ENCODE measurements around the gene HDAC11.
"Not testable (repeated sequence)": the region's sequence is repeated elsewhere in the genome, so short reads cannot be mapped to it uniquely, and the experiment has no call there.

Gene HDAC11, protein sequence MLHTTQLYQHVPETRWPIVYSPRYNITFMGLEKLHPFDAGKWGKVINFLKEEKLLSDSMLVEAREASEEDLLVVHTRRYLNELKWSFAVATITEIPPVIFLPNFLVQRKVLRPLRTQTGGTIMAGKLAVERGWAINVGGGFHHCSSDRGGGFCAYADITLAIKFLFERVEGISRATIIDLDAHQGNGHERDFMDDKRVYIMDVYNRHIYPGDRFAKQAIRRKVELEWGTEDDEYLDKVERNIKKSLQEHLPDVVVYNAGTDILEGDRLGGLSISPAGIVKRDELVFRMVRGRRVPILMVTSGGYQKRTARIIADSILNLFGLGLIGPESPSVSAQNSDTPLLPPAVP

DNA sequence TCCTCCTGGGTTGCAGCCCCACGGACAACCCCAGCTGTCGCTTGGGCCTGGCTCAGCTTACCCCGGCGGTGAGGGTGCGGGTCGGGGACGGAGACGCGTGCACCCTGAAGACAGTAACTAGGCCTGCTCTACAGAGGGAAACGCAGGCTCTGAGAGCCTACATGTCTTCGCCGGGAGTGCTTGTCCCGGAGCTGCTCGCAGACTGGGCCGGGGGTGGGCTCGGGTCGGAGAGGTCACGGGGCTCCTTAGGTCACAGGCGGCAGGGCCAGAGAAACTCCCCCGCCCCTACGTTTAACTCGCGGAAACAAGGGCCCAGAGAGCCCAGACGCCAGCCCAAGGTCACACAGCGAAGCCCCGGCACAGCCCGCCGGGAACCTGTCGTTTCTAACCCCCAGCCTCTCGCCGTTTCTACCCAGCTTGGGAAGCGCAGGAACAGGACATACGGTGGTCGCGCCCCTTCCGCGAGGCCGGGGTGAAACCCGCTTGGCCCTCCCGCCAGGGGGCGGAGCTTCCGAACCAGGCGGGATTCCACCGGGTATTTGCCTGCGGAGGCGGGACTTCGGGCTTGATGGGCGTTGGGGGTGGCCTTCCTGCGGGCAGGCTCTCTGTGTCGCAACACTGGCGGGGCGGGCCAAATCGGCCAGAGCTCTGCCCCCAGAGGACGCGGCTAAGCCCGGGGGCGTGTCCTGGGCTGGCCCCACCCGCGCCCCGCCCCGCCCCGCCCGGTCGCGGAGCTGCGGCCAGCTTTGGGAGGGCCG is at the start of gene HDAC11:
HDAC11 (plus strand) TSS at position 725 of the 758 bp plus-strand sequence. CDS start 42 bp downstream, outside the sequence.
- H3K27ac Mint-ChIP-seq: peak within 1 kb of the TSS; percentile 86
- no peaks in the 10 kb centered on the region for H3K9me3 Mint-ChIP-seq
- H3K4me1 Mint-ChIP-seq: peaks cover 13% of the 10 kb centered on the region
- no peaks in the 10 kb centered on the region for H3K36me3 Mint-ChIP-seq
- peak within 1 kb of the TSS; percentile 90 for H3K4me3 Mint-ChIP-seq
- no peaks in the 10 kb centered on the region for H3K27me3 Mint-ChIP-seq

DNA sequence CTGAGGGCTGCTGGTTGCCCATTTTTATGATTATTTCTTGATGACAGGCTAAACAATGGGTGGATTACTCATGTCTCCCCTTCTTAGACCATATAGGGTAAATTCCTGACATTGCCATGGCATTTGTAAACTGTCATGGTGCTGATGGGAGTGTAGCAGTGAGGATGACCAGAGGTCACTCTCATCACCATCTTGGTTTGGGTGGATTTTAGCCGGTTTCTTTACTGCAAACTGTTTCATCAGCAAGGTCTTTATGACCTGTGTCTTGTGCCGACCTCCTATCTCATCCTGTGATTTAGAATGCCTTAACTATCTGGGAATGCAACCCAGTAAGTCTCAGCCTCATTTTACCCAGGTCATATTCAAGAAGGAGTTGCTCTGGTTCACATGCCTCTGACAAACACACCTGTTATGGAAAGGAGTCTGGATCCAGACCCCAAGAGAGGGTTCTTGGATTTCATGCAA is 49.7 kb upstream of the HDAC11 start:
- H3K27me3 Mint-ChIP-seq, H3K27ac Mint-ChIP-seq, H3K9me3 Mint-ChIP-seq, H3K4me3 Mint-ChIP-seq, H3K36me3 Mint-ChIP-seq: not testable (repeated sequence)
- peaks cover 24% of the 10 kb centered on the region for H3K4me1 Mint-ChIP-seq

DNA sequence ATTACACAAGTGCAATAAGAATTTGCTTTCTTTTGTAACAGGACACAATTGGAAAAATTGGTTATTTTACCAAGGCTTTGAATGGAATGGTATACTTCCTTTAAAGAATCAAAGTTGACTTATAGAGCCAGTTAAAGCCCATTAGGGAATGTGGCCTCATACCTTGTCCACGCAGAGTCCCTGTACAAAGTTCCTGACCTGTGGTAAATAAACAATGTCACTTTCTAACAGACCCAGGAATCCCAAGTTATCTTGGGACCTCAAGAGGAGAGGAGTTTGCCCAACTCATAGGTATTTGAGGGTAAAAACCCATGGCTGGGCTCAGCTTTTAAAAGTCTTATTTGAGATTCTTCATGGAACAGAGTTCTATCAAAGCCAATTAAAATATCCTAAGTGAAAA is 48.0 kb upstream of the HDAC11 start:
- Mint-ChIP-seq H3K9me3 (no peaks in the 10 kb centered on the region), H3K36me3 (no peaks in the 10 kb centered on the region), H3K27ac (no peak overlapping the region), H3K4me1 (peaks cover 17% of the 10 kb centered on the region), H3K4me3 (no peak overlapping the region), H3K27me3 (no peaks in the 10 kb centered on the region)

DNA sequence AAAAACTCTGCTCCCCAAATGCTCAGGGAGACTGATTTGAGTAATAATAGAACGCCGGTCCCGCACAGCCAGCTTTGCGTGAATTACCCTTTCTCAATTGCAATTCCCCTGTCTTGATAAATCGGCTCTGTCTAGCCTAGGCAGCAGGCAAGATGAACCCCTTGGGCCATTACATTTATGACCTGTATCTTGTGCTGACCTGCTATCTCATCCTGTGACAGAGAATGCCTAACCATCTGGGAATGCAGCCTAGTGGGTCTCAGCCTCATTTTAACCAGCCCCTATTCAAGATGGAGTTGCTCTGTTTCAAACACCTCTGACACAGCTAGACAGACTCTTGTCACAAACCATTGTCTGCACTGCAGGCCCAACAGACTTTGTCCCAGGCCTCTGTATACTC is 46.2 kb upstream of the HDAC11 start:
- H3K4me3 Mint-ChIP-seq: no peak overlapping the region
- H3K27me3 Mint-ChIP-seq: no peaks in the 10 kb centered on the region
- peaks cover 6% of the 10 kb centered on the region for H3K4me1 Mint-ChIP-seq
- H3K9me3 Mint-ChIP-seq: no peaks in the 10 kb centered on the region
- no peaks in the 10 kb centered on the region for H3K36me3 Mint-ChIP-seq
- no peak overlapping the region for H3K27ac Mint-ChIP-seq

DNA sequence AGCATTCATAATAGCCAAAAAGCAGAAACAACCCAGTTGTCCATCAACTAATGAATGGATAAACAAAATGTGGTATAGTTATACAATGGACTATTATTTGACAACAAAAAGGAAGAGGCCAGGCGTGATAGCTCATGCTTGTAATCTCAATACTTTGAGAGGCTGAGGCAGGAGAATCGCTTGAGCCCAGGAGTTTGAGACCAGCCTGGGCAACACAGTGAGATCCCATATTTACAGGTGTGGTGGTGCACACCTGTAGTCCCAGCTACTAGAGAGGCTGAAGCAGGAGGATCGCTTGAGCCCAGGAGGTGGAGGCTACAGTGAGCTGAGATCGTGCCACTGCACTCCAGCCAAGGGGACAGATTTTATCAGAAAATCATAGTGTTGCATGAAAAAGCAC is 43.9 kb upstream of the HDAC11 start:
- H3K9me3 Mint-ChIP-seq: not testable (repeated sequence)

DNA sequence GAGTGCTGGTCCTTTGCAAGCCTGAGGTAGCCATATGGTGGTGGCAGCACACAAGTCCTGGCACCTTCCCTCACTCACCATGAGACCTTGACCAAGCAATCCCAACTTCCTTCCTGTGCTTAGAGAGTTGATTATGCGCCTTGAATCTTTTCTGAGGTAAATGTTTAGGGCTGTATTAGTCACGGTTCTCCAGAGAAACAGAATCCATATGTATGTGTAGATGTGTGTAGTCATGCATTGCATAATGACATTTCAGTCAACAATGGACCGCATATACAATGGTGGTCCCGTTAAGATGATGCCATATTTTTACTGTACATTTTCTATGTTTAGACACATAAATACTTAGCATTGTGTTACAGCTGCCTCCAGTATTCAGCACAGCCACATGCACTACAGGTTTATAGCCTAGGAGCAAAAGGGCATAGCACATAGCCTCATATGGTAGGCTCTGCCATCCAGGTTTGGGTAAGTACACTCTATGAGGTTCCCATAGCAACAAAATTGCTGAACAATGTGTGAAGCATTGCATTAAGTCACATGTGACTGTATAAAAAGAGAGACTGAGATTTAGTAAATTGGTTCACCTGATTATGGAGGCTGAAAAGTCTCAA is 39.8 kb upstream of the HDAC11 start:
- Mint-ChIP-seq H3K9me3 (no peaks in the 10 kb centered on the region), H3K4me3 (no peak overlapping the region), H3K27ac (no peak overlapping the region), H3K36me3 (no peaks in the 10 kb centered on the region), H3K4me1 (no peaks in the 10 kb centered on the region), H3K27me3 (no peaks in the 10 kb centered on the region)

More for the DNA sequence above, 43.9 kb upstream of the HDAC11 start:
- not testable (repeated sequence) for H3K27ac Mint-ChIP-seq, H3K36me3 Mint-ChIP-seq, H3K4me3 Mint-ChIP-seq, H3K27me3 Mint-ChIP-seq, H3K4me1 Mint-ChIP-seq

DNA sequence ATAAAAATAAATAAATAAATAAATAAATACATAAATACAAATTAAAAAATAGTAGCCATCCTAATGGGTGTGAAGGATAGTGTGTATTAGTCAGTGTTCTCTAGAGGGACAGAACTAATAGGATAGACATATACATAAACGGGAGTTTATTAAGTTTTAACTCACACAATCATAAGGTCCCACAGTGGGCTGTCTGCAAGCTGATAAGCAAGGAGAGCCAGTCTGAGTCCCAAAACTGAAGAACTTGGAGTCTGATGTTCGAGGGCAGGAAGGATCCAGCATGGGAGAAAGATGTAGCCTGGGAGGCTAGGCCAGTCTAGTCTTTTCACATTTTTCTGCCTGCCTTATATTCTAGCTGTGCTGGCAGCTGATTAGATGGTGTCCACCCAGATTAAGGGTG is 37.2 kb upstream of the HDAC11 start:
- not testable (repeated sequence) for H3K4me1 Mint-ChIP-seq, H3K9me3 Mint-ChIP-seq, H3K4me3 Mint-ChIP-seq, H3K27me3 Mint-ChIP-seq, H3K36me3 Mint-ChIP-seq, H3K27ac Mint-ChIP-seq

DNA sequence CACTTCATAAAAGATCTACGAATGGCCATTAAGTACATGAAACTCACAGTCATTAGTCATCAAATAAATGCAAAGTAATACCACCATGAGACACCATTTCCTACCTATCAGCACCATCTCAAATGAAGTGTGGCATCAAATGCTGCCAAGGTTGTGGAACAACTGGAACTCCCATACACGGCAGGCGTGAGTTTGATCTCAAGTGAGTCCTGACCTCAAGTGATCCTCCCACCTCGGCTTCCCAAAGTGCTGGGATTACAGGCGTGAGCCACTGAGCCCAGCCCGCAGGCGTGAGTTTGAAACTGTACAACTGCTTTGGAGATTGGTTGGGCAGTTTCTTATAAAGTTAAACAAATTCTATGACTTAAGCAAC is 28.8 kb upstream of the HDAC11 start:
- H3K27me3 Mint-ChIP-seq: no peaks in the 10 kb centered on the region
- H3K4me3 Mint-ChIP-seq: peak overlapping the region; percentile 92
- no peaks in the 10 kb centered on the region for H3K9me3 Mint-ChIP-seq
- H3K36me3 Mint-ChIP-seq: peaks cover 1% of the 10 kb centered on the region
- H3K4me1 Mint-ChIP-seq: peaks cover 27% of the 10 kb centered on the region
- peak overlapping the region; percentile 98 for H3K27ac Mint-ChIP-seq

DNA sequence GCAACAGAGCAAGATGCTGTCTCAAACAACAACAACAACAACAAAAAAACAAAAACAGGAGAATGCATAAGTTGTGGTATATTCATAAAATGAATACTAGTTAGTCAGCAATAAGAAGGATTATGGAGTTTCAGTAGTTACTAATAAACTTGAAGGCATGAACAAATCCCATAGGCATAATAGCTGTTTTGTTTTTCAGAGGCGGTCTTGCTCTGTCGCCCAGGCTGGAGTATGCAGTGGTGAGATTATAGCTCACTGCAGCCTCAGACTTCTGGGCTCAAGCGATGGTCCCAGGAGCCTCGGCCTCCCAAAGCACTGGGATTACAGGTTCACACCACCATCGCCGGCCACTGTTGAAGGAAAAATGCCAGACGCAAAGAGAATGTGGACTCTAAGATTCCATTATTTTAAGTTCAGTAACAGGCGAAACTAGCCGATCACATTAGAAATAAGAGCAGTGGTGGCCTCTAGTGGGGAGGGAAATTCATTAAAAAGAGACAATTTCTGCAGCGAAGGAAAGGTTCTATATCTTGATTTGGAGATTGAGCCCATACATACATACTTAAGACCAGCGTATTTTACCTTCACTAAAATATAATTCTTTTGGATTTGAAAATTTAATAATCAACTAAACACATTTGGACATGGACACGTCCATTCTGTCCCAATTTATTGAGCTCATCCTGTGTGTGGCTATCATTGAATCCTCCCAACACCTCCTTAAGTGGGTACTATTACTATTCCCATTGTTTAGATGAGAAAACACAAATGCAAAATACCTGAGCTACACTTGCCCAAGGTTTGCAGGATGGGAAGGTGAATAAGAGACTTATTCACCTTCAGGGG is 27.4 kb upstream of the HDAC11 start:
- Mint-ChIP-seq H3K4me3 (peak overlapping the region; percentile 92), H3K9me3 (no peaks in the 10 kb centered on the region), H3K36me3 (peaks cover 1% of the 10 kb centered on the region), H3K27ac (no peak overlapping the region), H3K4me1 (peaks cover 27% of the 10 kb centered on the region), H3K27me3 (no peaks in the 10 kb centered on the region)

DNA sequence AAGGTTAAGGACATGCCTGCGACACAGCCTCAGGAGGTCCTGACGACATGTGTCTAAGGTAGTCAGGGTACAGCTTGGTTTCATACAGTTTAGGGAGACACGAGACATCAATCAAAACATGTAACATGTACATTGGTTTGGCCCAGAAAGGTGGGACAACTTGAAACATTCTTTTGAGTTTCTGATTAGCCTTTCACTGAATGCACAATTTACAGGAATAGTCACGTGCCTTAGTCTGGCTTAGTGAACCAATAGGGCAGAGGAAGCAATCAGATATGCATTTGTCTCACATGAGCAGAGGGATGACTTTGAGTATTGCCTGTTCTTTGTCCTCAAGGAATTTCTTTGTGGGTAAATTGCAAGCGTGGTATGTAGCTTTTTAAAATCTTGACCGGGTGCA is 24.5 kb upstream of the HDAC11 start:
- H3K36me3 Mint-ChIP-seq: no peaks in the 10 kb centered on the region
- no peaks in the 10 kb centered on the region for H3K9me3 Mint-ChIP-seq
- no peaks in the 10 kb centered on the region for H3K27me3 Mint-ChIP-seq
- H3K4me3 Mint-ChIP-seq: no peak overlapping the region
- no peak overlapping the region for H3K27ac Mint-ChIP-seq
- peaks cover 16% of the 10 kb centered on the region for H3K4me1 Mint-ChIP-seq

DNA sequence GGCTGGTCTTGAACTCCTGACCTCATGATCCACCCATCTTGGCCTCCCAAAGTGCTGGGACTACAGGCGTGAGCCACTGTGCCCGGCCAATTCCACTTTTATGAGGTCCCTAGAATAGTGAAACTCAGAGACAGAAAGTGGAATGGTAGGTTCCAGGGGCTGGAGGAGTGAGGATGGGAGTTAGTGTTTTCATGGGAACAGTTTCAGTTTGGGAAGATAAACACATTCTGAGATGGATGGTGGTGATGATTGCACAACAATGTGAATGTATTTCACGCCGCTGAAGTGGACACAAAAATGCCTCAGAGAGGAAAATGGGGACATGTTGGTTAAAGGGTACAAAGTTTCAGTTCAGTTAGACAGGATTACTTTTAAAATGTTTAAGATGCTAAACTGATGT is 22.5 kb upstream of the HDAC11 start:
- H3K36me3 Mint-ChIP-seq: no peaks in the 10 kb centered on the region
- no peaks in the 10 kb centered on the region for H3K9me3 Mint-ChIP-seq
- peaks cover 9% of the 10 kb centered on the region for H3K4me1 Mint-ChIP-seq
- H3K4me3 Mint-ChIP-seq: no peak overlapping the region
- H3K27me3 Mint-ChIP-seq: no peaks in the 10 kb centered on the region
- no peak overlapping the region for H3K27ac Mint-ChIP-seq

DNA sequence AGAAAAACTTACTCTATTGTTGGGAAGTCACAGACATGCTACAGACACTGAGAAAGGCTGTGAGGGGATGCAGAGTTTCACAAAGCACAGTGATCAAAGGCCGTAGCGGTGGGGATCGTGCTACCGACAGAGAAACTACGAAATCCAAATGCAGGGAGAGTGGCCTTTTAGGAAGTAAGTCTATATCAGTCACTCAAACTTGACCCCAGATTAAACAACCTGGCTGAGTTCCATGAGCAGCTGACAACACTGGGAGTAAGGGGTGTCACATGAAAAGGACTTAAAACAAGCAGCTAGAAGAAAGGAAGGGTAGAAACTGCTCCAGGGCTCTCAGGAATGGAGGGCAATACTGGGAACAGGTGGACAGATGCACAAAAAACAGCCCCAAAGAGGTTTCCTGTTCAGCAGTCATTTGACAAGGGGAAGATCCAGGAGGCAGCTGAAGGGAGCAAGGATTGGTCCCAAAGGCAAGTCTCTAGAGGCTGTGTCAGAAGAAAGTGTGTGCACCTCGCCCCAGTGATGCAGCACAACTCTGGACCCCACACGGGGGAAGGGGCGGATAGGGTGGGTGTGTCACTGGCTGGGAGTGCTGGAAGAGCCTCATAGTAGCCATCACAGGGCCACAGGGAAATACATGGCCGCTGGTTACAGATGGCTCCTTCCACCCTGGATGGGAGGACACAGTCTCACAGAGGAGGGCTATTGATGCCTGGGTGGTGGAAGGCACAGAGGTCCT is 20.3 kb upstream of the HDAC11 start:
- H3K27me3 Mint-ChIP-seq: no peaks in the 10 kb centered on the region
- peaks cover 4% of the 10 kb centered on the region for H3K4me1 Mint-ChIP-seq
- H3K4me3 Mint-ChIP-seq: no peak overlapping the region
- H3K27ac Mint-ChIP-seq: no peak overlapping the region
- no peaks in the 10 kb centered on the region for H3K9me3 Mint-ChIP-seq
- no peaks in the 10 kb centered on the region for H3K36me3 Mint-ChIP-seq

DNA sequence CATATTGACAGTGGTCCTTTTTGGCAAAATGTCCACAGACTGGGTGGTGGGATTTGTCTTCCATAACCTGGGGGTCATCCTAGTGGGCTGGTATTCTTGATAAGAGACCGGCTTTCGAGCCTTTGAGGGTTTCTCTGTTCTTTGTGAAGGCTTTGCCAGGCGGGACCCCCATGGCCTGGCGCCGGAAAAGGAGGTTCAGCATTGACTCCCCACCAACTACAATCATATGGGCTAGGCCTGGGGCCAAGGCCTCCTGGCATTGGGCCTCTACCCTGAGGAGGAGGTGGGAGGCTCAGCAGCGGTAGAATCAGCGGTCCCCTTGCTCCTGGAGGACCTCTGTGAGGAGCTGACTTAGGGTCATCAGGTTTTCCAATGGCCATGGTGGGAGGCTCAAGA is 19.8 kb upstream of the HDAC11 start:
- Mint-ChIP-seq H3K27me3 (no peaks in the 10 kb centered on the region), H3K27ac (no peak overlapping the region), H3K9me3 (no peaks in the 10 kb centered on the region), H3K36me3 (no peaks in the 10 kb centered on the region), H3K4me1 (peaks cover 4% of the 10 kb centered on the region), H3K4me3 (no peak overlapping the region)

DNA sequence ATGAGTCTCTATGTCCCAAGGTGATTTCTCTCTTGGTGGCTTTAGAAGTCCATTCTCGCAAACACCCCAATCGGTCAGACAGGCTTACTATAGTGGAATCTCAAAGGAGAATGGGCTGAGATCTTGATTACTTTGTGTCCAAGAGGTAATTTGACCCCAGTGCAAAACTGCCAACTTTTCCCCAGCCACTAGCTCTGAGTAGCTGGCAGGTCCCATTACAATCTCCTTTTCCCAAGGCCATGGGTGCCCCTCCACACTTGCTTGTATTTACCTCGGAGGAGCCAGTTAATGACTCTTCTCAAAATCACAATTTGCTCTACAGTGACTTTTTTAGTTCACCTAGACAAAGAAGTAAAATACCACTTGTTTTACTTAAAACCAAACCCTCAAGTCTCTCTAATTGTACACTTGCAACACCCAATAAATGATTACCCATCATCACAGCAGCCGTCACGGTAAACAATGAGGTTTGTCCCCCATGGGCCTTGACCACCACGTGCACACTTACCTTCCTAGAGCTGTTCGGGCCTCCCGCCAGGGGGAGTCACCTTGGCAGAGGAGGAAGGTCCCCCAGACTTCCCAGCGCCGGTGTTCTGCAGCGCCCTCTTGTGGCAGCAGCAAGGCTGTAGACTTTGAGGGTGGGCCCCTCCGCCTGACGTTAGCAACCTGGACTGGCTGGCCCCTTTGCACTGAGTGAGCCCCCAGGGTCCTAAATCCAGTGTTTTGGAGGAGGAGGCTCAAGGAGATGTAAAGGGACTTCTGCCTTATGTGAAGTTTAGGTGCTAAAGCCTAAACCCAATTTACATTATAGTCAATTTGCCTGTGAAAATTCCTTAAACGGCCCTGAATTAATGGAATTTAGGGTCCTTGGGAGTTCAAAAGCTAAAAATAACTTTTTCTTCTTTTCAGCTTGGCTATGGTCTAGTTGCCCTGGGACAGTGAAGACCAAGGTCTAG is 18.7 kb upstream of the HDAC11 start:
- H3K36me3 Mint-ChIP-seq: no peaks in the 10 kb centered on the region
- no peaks in the 10 kb centered on the region for H3K27me3 Mint-ChIP-seq
- peaks cover 4% of the 10 kb centered on the region for H3K4me1 Mint-ChIP-seq
- no peaks in the 10 kb centered on the region for H3K9me3 Mint-ChIP-seq
- H3K4me3 Mint-ChIP-seq: no peak overlapping the region
- H3K27ac Mint-ChIP-seq: no peak overlapping the region
